Smooth muscle cell (in vitro differentiated cells): ENCODE results near the gene CFLAR. TPM values are rescaled to one million over a fixed set of nuclear protein-coding genes. Genes with fewer than 3 reads are reported as not detected.

Experiments used
- DNase-seq: peaks from one replicate; lab custom pipeline; 2025; ENCODE audit not compliant: unreplicated experiment; lab: John Stamatoyannopoulos, UW
- H2AFZ ChIP-seq: fragments of 200-600 bp; sonication (generic); 2 replicates; pipeline ENCODE4 v1.6.0; 2016; ENCODE audit warnings: antibody characterized with exemption, low read depth, mild to moderate bottlenecking
- H3F3A ChIP-seq: fragments of 200-600 bp; sonication (generic); 2 replicates; pipeline ENCODE4 v1.6.0; 2017; ENCODE audit warnings: antibody characterized with exemption, low read depth
- H3K27ac ChIP-seq: fragments of 200-600 bp; sonication (generic); 2 replicates; pipeline ENCODE4 v1.5.1; 2016; ENCODE audit warnings: low read depth, mild to moderate bottlenecking
- H3K27me3 ChIP-seq: fragments of 200-600 bp; sonication (generic); 2 replicates; pipeline ENCODE4 v1.6.1; 2016; ENCODE audit warnings: low read depth, mild to moderate bottlenecking
- H3K36me3 ChIP-seq: fragments of 200-600 bp; sonication (generic); 2 replicates; pipeline ENCODE4 v1.5.1; 2016; ENCODE audit warnings: low read depth
- H3K4me1 ChIP-seq: fragments of 200-600 bp; sonication (generic); 2 replicates; pipeline ENCODE4 v1.5.1; 2016; ENCODE audit warnings: low read depth
- H3K4me2 ChIP-seq: fragments of 200-600 bp; sonication (generic); 2 replicates; pipeline ENCODE4 v1.6.0; 2016; ENCODE audit warnings: mild to moderate bottlenecking
- H3K4me3 ChIP-seq: fragments of 200-600 bp; sonication (generic); 2 replicates; pipeline ENCODE4 v1.5.1; 2016; ENCODE audit warnings: mild to moderate bottlenecking
- H3K79me2 ChIP-seq: fragments of 200-600 bp; sonication (generic); 2 replicates; pipeline ENCODE4 v1.6.0; 2016; ENCODE audit warnings: low read depth, mild to moderate bottlenecking
- H3K9ac ChIP-seq: fragments of 200-600 bp; sonication (generic); 2 replicates; pipeline ENCODE4 v1.6.0; 2016; ENCODE audit warnings: low read depth
- H3K9me3 ChIP-seq: fragments of 200-600 bp; sonication (generic); replicated peaks from 2 replicates; pipeline ENCODE4 v1.5.1; 2016; ENCODE audit warnings: low read depth
- H4K20me1 ChIP-seq: fragments of 200-600 bp; sonication (generic); 2 replicates; pipeline ENCODE4 v1.6.0; 2016; ENCODE audit warnings: low read depth
- CTCF ChIP-seq: fragments of 200-600 bp; sonication (generic); IDR thresholded peaks from 2 replicates; pipeline ENCODE4 v1.5.1; 2017; ENCODE audit warnings: borderline replicate concordance, mild to moderate bottlenecking, antibody characterized with exemption; ENCODE audit not compliant: insufficient read depth, poor library complexity, severe bottlenecking
- WGBS: methylation state at CpG from one replicate; pipeline ENCODE4 v1.1.7; 2016; ENCODE audit warnings: low lambda C conversion rate; 5-methylcytosine and 5-hydroxymethylcytosine counted together
- polyA plus RNA-seq: library from polyadenylated mRNA; unstranded; fragments of >200 nt; fragmentation: Nextera tagmentation; extraction: Ambion mirVana; gene quantifications from 2 replicates; pipeline ENCODE4 v1.2.1, GENCODE V29; 2016
- total RNA-seq: library from RNA; depleted of rRNA; stranded (reverse); fragments of >200 nt; gene quantifications from 2 replicates; pipeline ENCODE4 v1.2.3, GENCODE V29; 2014

The CFLAR gene
- total RNA-seq, result 27.1 and 42.5 TPM in 2 replicates
- polyA plus RNA-seq, result 16.0 and 24.0 TPM in 2 replicates

GRCh38 chr2:201116115-201116958 lies at the start of gene CFLAR:
TSS of gene CFLAR (plus strand) at chr2:201116164. CDS start at chr2:201129866, 13,702 bp downstream.
- WGBS, result 5% methylated on average over 52 of the region's 75 CpGs
- no peaks in the 10 kb centered on the region for H3K27me3 ChIP-seq
- TF ChIP-seq CTCF, result no peak
- peak within 1 kb of the TSS; percentile 95 for H3K27ac ChIP-seq
- peak within 1 kb of the TSS; percentile 78 for H3K4me3 ChIP-seq
- peak within 1 kb of the TSS; percentile 89 for H3K9ac ChIP-seq
- peak; percentile 45 for DNase-seq
- H3K79me2 ChIP-seq, result peaks cover 31% of the 10 kb centered on the region
- H3F3A ChIP-seq, result peaks cover 14% of the 10 kb centered on the region
- H3K4me1 ChIP-seq, result peaks cover 3% of the 10 kb centered on the region
- H3K36me3 ChIP-seq, result no peaks in the 10 kb centered on the region
- peak within 1 kb of the TSS; percentile 94 for H2AFZ ChIP-seq
- H3K9me3 ChIP-seq, result no peaks in the 10 kb centered on the region
- peaks cover 10% of the 10 kb centered on the region for H4K20me1 ChIP-seq
- peak within 1 kb of the TSS; percentile 92 for H3K4me2 ChIP-seq

DNA sequence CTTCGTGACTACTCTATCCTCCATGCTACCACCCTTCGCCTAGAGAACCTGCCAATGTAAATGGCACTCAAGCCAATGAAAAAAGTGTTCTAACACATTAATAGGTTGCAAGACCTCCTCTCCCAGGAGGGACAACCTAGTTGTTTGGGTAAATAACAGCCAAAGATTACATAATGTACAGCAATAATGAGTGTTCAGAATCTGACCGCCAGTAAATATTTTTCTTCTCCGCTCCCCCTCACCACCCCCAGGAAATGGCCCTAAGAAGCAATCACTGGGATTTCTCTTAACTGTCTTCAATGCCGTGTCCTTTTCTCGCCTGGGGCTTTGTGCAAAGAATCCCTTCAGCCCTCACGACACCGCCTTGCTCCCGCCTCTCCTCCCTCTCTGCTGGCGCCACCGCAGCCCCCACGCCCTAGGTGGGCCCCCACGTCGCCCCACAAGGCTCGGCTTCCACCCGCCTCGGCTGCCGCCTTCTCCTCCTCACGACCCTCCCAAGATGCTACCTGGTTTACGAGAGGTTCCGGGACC lies 45.0 kb upstream of the CFLAR start:
- no peak for DNase-seq
- H3K9me3 ChIP-seq, result no peaks in the 10 kb centered on the region
- peak overlapping the region; percentile 87 for H3K4me3 ChIP-seq
- H3K36me3 ChIP-seq, result no peaks in the 10 kb centered on the region
- peak overlapping the region; percentile 66 for H3K27ac ChIP-seq
- H3K9ac ChIP-seq, result peak overlapping the region; percentile 88
- H3K4me2 ChIP-seq, result peak overlapping the region; percentile 93
- 3% methylated on average over 11 of the region's 21 CpGs for WGBS
- H3K27me3 ChIP-seq, result no peaks in the 10 kb centered on the region
- H3K4me1 ChIP-seq, result peaks cover 21% of the 10 kb centered on the region
- no peaks in the 10 kb centered on the region for H3F3A ChIP-seq
- H4K20me1 ChIP-seq, result peaks cover 30% of the 10 kb centered on the region
- peaks cover 81% of the 10 kb centered on the region for H3K79me2 ChIP-seq
- H2AFZ ChIP-seq, result peak overlapping the region; percentile 90
- TF ChIP-seq CTCF, result no peak

- H3K4me2 ChIP-seq, result peak within 1 kb of the TSS; percentile 93
- peak within 1 kb of the TSS; percentile 90 for H2AFZ ChIP-seq
- peaks cover 21% of the 10 kb centered on the region for H3K4me1 ChIP-seq
- no peaks in the 10 kb centered on the region for H3K27me3 ChIP-seq
- peak within 1 kb of the TSS; percentile 88 for H3K9ac ChIP-seq
- peaks cover 79% of the 10 kb centered on the region for H3K79me2 ChIP-seq
- H3K4me3 ChIP-seq, result peak within 1 kb of the TSS; percentile 87
- DNase-seq, result peak; percentile 48
- WGBS, result 1% methylated on average over 33 of the region's 34 CpGs
- no peaks in the 10 kb centered on the region for H3F3A ChIP-seq
- peaks cover 23% of the 10 kb centered on the region for H4K20me1 ChIP-seq
- TF ChIP-seq CTCF, result peak; percentile 8
- H3K27ac ChIP-seq, result peak within 1 kb of the TSS; percentile 66
- no peaks in the 10 kb centered on the region for H3K36me3 ChIP-seq
- no peaks in the 10 kb centered on the region for H3K9me3 ChIP-seq
Measured at GRCh38 chr2:201071479-201072200, 44.3 kb upstream of the CFLAR start, which contains the start of the genes HYCC2 and NDUFB3. TSS of gene HYCC2 (minus strand) at chr2:201071671. CDS start at chr2:201024009, 47,662 bp downstream. TSS of gene NDUFB3 (plus strand) at chr2:201072001. CDS start at chr2:201078883, 6,882 bp downstream.
